HL-60 (cell line): ENCODE measurements around the gene IFNG-AS1.

Experiments
- CTCF ChIP-seq: IDR thresholded peaks from one replicate; pipeline ENCODE4 v1.5.1; 2011; ENCODE audit warnings: low read length, control low read depth, inconsistent platforms; ENCODE audit not compliant: insufficient read depth
- GABPA ChIP-seq: IDR thresholded peaks from 2 replicates; pipeline ENCODE4 v1.6.1; 2012; ENCODE audit warnings: low read depth
- POLR2AphosphoS5 ChIP-seq: IDR thresholded peaks from 2 replicates; pipeline ENCODE4 v1.6.1; 2012; ENCODE audit warnings: low read depth
- REST ChIP-seq: IDR thresholded peaks from 2 replicates; pipeline ENCODE4 v1.6.1; 2012; ENCODE audit warnings: low read depth; ENCODE audit not compliant: insufficient replicate concordance

GRCh38 chr12:67968725-67969124 lies 20.5 kb upstream of the IFNG-AS1 start:
- TF ChIP-seq REST (no peak), CTCF (no peak), POLR2AphosphoS5 (no peak), GABPA (no peak)
